OCI-LY3 (cell line): ENCODE results near the gene RAB23.

Experiments used
- EZH2phosphoT487 ChIP-seq: fragments of 200-600 bp; shearing (Covaris generic); IDR thresholded peaks from 2 replicates; pipeline ENCODE4 v1.6.1; 2018; ENCODE audit warnings: antibody characterized with exemption, mixed run types, low read depth
- TF ChIP-seq, protein P1 (sequence below): fragments of 200-600, 300-600 bp; sonication (generic); IDR thresholded peaks from 2 replicates; pipeline ENCODE4 v1.5.1; 2014; ENCODE audit warnings: antibody characterized with exemption, low read length, low read depth

- TF ChIP-seq, protein P1, sequence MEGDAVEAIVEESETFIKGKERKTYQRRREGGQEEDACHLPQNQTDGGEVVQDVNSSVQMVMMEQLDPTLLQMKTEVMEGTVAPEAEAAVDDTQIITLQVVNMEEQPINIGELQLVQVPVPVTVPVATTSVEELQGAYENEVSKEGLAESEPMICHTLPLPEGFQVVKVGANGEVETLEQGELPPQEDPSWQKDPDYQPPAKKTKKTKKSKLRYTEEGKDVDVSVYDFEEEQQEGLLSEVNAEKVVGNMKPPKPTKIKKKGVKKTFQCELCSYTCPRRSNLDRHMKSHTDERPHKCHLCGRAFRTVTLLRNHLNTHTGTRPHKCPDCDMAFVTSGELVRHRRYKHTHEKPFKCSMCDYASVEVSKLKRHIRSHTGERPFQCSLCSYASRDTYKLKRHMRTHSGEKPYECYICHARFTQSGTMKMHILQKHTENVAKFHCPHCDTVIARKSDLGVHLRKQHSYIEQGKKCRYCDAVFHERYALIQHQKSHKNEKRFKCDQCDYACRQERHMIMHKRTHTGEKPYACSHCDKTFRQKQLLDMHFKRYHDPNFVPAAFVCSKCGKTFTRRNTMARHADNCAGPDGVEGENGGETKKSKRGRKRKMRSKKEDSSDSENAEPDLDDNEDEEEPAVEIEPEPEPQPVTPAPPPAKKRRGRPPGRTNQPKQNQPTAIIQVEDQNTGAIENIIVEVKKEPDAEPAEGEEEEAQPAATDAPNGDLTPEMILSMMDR, result no peak
- no peak for TF ChIP-seq EZH2phosphoT487
Observed at GRCh38 chr6:57257911-57258541, 35.9 kb upstream of the RAB23 start.
